ENCODE results near the gene CSGALNACT2. TPM values are rescaled to one million over a fixed set of nuclear protein-coding genes. Genes with fewer than 3 reads are reported as not detected.
A peak's percentile ranks its signal among the peaks of the same experiment; 100 is the strongest.

The CSGALNACT2 gene
- total and polyA plus RNA-seq, 2 of the 13 experiments (the other 11 are each of a cell fraction or from before 2014, with no cell fraction given) = 3.3 to 7.1 TPM

DNA sequence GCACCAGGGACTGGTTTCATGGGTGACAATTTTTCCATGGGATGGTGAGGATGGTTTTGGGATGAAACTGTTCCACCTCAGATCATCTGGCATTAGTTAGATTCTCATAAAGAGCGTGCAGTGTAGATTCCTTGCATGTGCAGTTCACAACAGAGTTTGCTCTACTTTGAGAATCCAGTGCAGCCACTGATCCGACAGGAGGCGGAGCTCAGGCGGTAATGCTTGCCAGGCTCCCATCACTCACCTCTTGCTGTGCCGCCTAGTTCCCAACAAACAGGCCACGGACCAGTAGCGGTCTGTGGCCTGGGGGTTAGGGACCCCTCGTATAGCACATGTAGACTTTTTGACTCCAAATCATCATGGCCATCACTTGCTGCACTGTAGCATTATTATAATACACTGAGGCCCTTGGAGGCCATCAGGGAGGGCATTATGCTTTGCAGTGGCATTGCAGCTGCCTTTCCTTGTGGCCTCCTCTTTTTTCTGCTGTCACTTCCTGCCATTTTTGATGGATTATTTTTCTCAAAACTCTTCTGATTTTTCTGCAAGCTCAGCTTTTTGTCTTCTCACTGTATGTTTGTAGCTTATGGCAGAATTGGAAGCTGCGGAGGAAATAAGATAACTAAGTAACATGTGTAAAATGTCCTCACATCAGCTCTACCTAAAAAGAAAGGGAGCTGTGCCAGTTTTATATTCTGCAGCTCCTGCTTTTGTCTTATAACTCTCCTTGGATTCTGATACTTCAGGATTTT, 18.5 kb downstream of the CSGALNACT2 start:
- Histone ChIP-seq H3K9me3 (ENCODE audit: low read length) (no peaks in the 10 kb centered on the region), H3K36me3 (replicated peaks in 1 of 2; ENCODE audit: control insufficient read depth in 1 of 2, insufficient read depth in 2 of 2, low read length in 2 of 2) (peaks cover 0 to 1% of the 10 kb centered on the region in 2 experiments; a peak in 1 of 5 replicates), H4K20me1 (ENCODE audit: insufficient read depth, low read length) (no peaks in the 10 kb centered on the region; the same call in 1 of the 2 replicates), H3K27ac (ENCODE audit: extremely low read length, insufficient read depth, low read length) (no peak overlapping the region), H3K4me1 (ENCODE audit: insufficient read depth, low read length) (no peaks in the 10 kb centered on the region), H3K79me2 (ENCODE audit: insufficient read depth, low read length) (peaks cover under 1% of the 10 kb centered on the region), H3K27me3 (ENCODE audit: control insufficient read depth in 1 of 2, insufficient read depth in 2 of 2, low read length in 2 of 2) (no peaks in the 10 kb centered on the region), H3K4me3 (replicated peaks in 1 of 3; ENCODE audit: insufficient read depth in 1 of 3, low read depth in 2 of 3, low read length in 3 of 3) (no peak overlapping the region), H3K9ac (ENCODE audit: insufficient read depth, low read depth, low read length) (no peak overlapping the region), H3K4me2 (ENCODE audit: low read depth, low read length) (no peak overlapping the region), H2AFZ (ENCODE audit: low read length) (no peak overlapping the region)
- ChIA-PET CTCF (ENCODE audit: low intra/inter-chr PET ratio, low total read pairs) (no interaction called here), POLR2A (no interaction called here)
- 85% methylated on average over 6 of the region's 9 CpGs for WGBS (ENCODE audit: low lambda C conversion rate)
- FAIRE-seq (no peak), DNase-seq (ENCODE audit: low spot score) (no peak), ATAC-seq (no peak)
- TF ChIP-seq ZNF773 (CRISPR knock-in tag; IDR thresholded peaks at IDR 0.05; ENCODE audit: borderline replicate concordance) = no peak
- TF ChIP-seq CHCHD3 (CRISPR knock-in tag; IDR thresholded peaks at IDR 0.05) = no peak
- TF ChIP-seq DR1 (CRISPR knock-in tag; IDR thresholded peaks at IDR 0.05) = no peak
- no peak for TF ChIP-seq ZNF713 (CRISPR knock-in tag; IDR thresholded peaks at IDR 0.05)
- TF ChIP-seq MAFK (conservative IDR thresholded peaks at IDR 0.05 in 1 of 2, IDR thresholded peaks at IDR 0.05 in 1 of 2; ENCODE audit: low read length in 2 of 2) = peak; percentile 88 to 96
- TF ChIP-seq NR3C1 (CRISPR knock-in tag; IDR thresholded peaks at IDR 0.05) = no peak
- TF ChIP-seq, protein P1, sequence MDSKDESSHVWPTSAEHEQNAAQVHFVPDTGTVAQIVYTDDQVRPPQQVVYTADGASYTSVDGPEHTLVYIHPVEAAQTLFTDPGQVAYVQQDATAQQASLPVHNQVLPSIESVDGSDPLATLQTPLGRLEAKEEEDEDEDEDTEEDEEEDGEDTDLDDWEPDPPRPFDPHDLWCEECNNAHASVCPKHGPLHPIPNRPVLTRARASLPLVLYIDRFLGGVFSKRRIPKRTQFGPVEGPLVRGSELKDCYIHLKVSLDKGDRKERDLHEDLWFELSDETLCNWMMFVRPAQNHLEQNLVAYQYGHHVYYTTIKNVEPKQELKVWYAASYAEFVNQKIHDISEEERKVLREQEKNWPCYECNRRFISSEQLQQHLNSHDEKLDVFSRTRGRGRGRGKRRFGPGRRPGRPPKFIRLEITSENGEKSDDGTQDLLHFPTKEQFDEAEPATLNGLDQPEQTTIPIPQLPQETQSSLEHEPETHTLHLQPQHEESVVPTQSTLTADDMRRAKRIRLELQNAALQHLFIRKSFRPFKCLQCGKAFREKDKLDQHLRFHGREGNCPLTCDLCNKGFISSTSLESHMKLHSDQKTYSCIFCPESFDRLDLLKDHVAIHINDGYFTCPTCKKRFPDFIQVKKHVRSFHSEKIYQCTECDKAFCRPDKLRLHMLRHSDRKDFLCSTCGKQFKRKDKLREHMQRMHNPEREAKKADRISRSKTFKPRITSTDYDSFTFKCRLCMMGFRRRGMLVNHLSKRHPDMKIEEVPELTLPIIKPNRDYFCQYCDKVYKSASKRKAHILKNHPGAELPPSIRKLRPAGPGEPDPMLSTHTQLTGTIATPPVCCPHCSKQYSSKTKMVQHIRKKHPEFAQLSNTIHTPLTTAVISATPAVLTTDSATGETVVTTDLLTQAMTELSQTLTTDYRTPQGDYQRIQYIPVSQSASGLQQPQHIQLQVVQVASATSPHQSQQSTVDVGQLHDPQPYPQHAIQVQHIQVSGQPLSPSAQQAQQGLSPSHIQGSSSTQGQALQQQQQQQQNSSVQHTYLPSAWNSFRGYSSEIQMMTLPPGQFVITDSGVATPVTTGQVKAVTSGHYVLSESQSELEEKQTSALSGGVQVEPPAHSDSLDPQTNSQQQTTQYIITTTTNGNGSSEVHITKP (CRISPR knock-in tag; IDR thresholded peaks at IDR 0.05; ENCODE audit: low read depth) = no peak
- no peak for TF ChIP-seq ZNF629 (CRISPR knock-in tag; conservative IDR thresholded peaks at IDR 0.05)
- TF ChIP-seq MAFF (IDR thresholded peaks at IDR 0.05; ENCODE audit: low read depth, low read length) = peak; percentile 94
- TF ChIP-seq, protein P2, sequence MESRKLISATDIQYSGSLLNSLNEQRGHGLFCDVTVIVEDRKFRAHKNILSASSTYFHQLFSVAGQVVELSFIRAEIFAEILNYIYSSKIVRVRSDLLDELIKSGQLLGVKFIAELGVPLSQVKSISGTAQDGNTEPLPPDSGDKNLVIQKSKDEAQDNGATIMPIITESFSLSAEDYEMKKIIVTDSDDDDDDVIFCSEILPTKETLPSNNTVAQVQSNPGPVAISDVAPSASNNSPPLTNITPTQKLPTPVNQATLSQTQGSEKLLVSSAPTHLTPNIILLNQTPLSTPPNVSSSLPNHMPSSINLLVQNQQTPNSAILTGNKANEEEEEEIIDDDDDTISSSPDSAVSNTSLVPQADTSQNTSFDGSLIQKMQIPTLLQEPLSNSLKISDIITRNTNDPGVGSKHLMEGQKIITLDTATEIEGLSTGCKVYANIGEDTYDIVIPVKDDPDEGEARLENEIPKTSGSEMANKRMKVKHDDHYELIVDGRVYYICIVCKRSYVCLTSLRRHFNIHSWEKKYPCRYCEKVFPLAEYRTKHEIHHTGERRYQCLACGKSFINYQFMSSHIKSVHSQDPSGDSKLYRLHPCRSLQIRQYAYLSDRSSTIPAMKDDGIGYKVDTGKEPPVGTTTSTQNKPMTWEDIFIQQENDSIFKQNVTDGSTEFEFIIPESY (CRISPR knock-in tag; IDR thresholded peaks at IDR 0.05) = peak; percentile 58; the same call in 1 of the 2 replicates
- BruUV-seq (replicated peaks) = no TSS peak
- intact Hi-C loops (cut with micrococcal nuclease; ENCODE audit: unreplicated experiment) = no loop called here
- in situ Hi-C loops (cut with HindIII; ENCODE audit: extremely low pct_ligation_motif_present, low pct_unique_long_range_greater_than_20kb) = no loop called here

All from HepG2 (cell line).